Stomach (tissue), 4 donors: ENCODE data around the gene IGDCC3.

ENCODE experiments used
- EP300 ChIP-seq: sonication (generic); formaldehyde crosslinking; IDR thresholded peaks from one replicate; pipeline ENCODE4 v1.6.1; 2017; ENCODE audit warnings: antibody characterized with exemption
- POLR2A ChIP-seq, 4 donors: fragments of 450-650 bp; IDR thresholded peaks; one replicate each; pipeline ENCODE4 v1.6.1; 2016; ENCODE audit warnings: antibody characterized with exemption in 4 of 4, control low read depth in 2 of 4, mild to moderate bottlenecking in 1 of 4, moderate library complexity in 1 of 4
- POLR2AphosphoS5 ChIP-seq, 3 donors: sonication (generic); formaldehyde crosslinking; IDR thresholded peaks; one replicate each; pipeline ENCODE4 v1.6.1; 2016; ENCODE audit warnings: antibody characterized with exemption in 3 of 3
- TF ChIP-seq, protein P1 (sequence below), 7 experiments: fragments of 450-650 bp in 4 of 7; fragments of 200-600 bp in 3 of 7; sonication (generic) in 3 of 7; IDR thresholded peaks; one replicate each; pipeline ENCODE4 v1.5.1; 2016 to 2019; ENCODE audit warnings: antibody characterized with exemption in 7 of 7, control low read depth in 2 of 7, mild to moderate bottlenecking in 1 of 7

DNA sequence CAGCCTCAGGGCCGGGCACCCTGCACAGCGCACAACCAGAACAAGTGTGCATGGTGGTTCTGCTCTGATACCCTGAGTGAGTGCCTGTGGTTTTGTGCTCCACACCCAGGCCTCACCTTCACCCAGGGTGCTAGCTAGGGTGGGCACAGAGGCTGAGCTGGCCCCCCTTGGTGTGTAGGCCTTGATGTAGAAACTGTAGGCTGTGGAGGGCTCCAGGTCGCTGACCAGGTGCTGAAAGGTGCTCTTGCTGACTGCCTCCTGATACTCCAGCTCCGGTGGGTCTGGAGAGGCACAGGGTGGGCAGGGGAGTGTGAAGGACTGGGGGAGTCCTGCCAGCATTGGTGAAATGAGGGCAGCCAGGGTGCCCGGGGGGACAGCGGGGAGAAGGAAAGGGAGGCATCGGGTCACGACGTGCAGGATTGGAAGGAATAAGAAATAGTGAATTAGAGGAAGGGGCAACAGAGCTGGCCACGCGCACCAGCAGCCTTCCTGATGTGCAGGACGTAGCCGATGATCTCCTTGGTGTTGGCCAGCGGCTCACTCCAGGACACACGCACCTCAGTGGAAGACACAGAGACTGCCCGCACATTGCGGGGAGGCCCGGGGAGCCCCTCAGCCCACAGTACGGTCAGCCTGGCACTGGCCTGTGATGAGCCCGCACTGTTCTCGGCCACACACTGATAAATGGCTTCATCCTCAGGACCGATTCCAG is 46.7 kb downstream of the IGDCC3 start:
- TF ChIP-seq POLR2A (IDR thresholded peaks at IDR 0.05) (no peak), EP300 (no peak), POLR2AphosphoS5 (IDR thresholded peaks at IDR 0.05) (no peak)
- TF ChIP-seq, protein P1, sequence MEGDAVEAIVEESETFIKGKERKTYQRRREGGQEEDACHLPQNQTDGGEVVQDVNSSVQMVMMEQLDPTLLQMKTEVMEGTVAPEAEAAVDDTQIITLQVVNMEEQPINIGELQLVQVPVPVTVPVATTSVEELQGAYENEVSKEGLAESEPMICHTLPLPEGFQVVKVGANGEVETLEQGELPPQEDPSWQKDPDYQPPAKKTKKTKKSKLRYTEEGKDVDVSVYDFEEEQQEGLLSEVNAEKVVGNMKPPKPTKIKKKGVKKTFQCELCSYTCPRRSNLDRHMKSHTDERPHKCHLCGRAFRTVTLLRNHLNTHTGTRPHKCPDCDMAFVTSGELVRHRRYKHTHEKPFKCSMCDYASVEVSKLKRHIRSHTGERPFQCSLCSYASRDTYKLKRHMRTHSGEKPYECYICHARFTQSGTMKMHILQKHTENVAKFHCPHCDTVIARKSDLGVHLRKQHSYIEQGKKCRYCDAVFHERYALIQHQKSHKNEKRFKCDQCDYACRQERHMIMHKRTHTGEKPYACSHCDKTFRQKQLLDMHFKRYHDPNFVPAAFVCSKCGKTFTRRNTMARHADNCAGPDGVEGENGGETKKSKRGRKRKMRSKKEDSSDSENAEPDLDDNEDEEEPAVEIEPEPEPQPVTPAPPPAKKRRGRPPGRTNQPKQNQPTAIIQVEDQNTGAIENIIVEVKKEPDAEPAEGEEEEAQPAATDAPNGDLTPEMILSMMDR (IDR thresholded peaks at IDR 0.05): no peak
